Measurements from ENCODE around the gene LOXL1.

DNA sequence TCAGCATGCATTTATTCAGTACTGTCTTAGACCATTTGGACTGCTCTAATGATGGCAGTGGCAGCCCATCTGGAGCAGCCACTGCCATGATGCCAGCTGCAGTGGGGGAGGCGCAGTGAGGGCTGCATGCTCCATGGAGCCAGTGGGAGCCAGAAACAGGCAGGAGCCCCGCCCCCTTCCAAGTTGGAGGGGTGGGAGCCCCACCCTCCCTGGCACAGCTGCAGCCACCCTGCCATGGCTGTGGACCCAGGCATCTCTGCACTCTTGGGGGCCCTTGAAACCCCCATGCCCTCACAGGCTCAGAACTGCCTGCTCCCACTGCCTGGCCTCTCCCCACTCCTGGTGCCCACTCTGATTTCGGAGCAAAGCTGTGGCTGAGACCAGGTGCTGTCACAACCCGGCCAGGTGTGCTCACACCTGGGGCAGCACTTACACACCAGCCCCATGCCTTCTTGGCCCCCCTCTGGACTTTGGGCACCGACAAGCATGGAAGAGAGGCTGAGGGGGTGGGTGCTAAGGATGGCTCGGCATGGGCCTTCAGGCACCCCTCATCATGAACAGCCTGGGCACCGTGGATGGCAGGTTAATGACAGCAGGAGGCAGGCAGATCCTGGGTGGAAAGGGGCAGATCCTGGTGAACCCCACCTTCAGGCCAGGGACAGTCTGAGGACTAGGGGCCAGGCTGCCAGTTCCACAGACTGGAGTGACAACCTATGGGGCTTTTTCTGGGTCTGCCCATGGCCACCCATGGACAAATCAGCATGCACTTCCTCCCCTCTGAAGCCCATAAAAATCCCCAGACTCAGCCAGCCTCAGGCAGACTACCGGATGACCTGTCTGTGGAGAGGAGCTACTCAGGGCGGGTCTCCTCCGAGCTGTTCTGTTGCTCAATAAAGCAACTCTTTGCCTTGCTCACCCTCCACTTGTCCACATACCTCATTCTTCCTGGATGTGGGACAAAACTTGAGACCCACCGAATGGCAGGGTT is 34.6 kb upstream of the LOXL1 start:
- TF ChIP-seq, protein P1, sequence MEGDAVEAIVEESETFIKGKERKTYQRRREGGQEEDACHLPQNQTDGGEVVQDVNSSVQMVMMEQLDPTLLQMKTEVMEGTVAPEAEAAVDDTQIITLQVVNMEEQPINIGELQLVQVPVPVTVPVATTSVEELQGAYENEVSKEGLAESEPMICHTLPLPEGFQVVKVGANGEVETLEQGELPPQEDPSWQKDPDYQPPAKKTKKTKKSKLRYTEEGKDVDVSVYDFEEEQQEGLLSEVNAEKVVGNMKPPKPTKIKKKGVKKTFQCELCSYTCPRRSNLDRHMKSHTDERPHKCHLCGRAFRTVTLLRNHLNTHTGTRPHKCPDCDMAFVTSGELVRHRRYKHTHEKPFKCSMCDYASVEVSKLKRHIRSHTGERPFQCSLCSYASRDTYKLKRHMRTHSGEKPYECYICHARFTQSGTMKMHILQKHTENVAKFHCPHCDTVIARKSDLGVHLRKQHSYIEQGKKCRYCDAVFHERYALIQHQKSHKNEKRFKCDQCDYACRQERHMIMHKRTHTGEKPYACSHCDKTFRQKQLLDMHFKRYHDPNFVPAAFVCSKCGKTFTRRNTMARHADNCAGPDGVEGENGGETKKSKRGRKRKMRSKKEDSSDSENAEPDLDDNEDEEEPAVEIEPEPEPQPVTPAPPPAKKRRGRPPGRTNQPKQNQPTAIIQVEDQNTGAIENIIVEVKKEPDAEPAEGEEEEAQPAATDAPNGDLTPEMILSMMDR (IDR thresholded peaks at IDR 0.05) = no peak
- TF ChIP-seq POLR2A (IDR thresholded peaks at IDR 0.05) (no peak), POLR2AphosphoS5 (IDR thresholded peaks at IDR 0.05) (no peak)

Data from breast epithelium (tissue), 3 donors.